Measurements from ENCODE around the gene NF2.

NF2 gene

DNA sequence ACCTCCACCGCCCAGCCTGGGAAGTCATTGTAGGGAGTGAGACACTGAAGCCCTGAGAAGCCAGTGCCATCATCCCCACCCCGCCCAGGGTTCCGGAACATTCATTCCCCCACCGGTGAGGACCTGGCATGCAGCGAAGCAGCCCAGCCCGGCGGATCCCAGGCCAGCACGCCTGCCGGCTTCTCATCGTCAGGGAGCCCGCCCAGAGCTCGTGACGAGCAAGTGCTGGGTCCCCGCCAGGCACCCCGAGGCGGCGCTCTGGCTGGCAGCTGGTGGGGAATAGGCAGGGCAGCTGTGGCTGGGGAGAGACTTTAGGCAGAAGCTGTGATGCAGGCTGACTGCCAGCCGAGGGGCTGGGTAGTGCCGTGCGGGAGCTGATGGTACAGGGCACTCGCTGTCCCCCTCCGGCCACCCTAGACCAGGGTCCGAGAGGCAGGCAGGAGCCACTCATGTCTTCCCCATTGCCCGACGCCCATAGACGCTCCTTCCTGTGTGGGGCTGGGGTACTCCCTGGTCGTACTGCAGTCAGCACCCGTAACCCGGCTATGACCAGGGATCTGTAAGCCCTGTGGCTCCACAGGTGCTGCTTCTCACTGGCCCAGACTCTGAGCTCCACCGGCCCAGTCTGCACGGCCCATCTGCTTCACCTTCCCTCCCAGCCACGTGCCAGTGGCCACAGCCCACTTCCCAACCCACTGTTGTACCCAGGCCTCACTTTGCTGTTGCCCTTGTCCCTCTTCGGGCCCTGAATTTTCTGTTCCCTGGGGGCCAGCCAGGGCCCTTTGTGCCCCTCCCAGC is 91.9 kb downstream of the NF2 start:
- Histone ChIP-seq H3K27ac (no peak overlapping the region), H3K4me3 (no peak overlapping the region)

DNA sequence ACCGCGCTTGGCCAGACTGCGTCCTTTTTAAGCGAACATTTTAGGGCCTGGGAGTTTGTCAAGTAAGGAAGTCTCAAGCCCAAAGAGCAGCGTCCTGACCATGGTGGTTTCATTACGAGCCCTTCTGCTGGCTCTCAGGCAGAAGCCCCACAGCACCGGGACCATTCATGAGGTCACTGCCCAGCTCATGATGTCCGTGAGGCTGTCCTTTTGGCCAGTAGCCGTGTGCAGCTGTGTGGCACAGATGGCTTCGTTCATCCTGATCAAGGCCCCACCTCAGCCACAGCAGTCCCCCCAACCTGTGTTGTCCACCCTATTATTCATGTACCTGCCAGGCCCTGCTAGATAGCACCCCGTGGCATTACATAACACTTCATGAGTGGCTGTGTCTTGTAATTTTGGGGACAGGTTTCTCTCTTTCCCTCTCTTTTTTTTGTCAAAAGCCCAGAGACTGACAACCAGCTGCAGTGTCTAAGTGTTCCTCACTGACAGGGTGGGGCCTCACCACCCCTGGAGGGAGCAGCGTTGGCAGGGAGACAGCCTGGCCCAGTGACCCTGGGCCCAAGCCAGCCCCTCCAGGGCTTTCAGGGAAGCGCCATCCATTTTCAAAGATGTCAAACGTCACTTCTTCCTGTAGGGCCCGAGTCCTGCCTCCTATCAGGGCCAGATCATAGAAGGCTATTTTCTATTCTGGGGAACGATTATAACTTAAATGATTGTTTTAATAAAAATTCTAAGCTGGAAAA is 94.6 kb downstream of the NF2 start:
- Histone ChIP-seq H3K27ac (no peak overlapping the region), H3K4me3 (no peak overlapping the region)

DNA sequence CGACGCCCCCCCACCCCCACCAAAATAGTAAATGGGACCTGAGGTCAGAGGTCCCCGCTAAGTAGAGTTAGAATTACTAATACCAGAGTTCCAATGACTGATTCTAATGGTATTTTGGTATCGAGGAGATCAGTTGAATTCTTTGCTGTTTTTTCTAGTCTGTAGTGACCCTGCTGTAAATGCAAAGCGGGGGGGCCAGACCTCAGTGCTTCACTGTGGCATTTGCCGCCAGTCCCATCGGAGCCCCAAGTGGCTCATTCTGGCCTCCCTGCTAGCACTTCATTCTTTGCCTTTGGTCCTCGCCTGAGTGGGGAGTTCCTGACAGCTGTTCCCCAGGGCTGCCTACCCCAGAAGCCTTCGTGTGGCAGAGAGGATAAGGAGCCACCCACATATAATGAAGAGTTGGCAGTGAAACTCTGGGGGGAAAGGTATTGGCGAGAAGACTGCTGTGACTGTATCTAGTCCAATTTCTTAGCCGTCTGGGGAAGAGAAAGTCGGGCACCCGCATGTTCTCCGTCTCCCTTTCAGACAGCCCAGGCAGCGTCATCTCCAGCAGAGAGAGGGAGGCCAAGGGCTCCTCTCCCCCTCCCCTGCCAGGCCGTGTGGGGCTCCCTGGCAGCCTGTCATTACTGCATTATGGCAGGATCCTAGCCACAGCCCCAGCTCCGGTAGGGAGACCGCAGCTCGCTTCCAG is 96.9 kb downstream of the NF2 start:
- H3K4me3 ChIP-seq, result no peak overlapping the region
- H3K27ac ChIP-seq, result no peak overlapping the region

DNA sequence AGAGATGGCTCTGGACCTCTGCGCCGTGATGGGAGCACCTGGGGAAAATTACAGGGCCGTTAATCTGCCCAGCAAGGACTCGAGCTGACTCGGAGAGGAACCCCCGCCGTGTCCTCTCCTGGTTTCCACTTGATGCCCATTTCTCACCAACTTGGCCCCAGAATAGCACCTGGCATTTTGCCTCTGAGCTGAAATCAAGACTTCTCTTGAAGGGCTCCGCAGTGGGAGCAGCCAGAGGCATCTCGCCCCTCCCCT is 97.4 kb downstream of the NF2 start:
- Histone ChIP-seq H3K27ac (no peak overlapping the region), H3K4me3 (no peak overlapping the region)

DNA sequence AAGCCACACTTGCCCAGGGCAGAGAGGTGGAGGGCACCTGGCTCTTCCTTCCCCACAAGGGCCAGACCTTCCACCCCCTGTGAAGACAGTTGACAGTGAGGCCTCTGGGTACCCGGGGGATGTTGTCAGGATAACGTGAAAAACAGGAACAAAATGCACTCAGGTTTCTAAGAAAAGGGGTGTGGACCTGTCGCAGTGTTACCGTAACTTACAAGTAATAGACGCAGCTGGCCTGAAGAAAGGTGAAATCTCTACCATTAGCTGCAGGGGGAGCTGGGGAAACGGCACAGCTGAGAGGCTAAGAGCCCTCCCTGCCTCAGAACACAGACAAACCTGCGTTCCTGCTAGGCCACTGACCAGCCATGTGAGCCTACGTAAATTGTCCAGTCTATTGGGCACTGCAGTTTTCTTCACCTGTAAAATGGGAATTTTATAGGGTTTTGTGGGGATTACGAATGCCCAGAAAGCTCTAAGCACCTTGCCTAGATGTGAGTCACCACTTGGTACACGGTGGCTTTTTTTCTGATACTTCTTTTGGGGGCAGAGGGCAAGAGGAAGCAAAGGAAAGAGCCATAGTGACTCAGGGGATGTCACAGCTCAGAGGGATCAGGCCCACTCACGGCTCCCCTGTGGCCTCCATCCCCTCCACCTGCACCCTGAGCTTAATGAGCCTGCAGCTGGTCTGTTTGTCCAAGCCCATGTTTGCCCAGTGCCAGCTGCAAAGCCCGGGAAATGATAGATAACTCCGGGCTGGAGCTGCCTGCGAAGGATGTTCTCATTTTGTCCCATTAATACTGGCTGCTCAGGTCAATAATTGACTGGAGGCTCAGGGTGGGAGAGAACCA is 97.9 kb downstream of the NF2 start:
- no peak overlapping the region for H3K4me3 ChIP-seq
- H3K27ac ChIP-seq, result no peak overlapping the region

DNA sequence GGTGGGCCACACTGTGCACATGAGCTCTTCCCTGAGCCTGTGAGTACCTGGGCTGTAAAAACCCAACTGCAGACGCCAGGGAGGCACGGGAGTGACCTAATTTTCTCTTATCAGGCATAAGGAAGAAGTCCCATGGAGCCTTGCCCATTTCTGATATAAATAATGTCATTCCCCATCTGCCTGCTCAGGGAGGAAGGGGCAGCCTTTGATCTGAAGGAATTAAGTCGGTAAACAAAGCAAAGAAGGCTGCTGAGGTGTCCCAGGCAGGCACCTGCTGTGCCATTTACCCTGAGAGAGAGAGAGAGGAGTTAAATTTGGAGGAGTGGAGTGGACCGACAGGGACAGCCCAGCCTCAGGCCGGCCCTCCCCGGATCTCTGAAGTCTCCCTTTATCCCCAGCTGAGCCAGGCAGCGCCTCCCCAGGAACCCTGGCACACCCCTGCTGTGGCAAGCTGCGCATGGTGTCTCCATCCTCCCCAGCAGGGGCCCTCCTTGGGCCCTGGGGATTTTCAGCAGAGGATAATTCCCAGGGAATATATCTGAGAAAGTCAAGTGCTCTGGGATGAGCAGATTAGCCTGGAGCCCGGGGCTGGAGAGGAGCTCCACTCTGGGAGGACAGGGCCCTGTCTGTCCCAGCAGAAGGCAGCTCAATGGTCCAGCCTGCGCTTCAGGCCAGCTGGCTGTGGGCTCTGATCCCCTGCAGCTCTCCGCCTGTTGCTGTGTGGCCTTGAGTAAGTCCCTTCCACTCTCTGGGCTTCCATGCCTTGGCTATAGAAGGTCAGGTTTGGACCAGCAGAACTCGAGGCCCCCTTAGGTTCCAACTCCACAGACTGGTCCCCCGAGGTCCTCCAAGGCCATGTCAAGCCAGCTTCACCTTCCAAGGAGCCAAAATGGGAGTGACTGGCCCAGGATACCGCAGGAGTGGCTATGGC is 98.8 kb downstream of the NF2 start:
- Histone ChIP-seq H3K27ac (no peak overlapping the region), H3K4me3 (no peak overlapping the region)

DNA sequence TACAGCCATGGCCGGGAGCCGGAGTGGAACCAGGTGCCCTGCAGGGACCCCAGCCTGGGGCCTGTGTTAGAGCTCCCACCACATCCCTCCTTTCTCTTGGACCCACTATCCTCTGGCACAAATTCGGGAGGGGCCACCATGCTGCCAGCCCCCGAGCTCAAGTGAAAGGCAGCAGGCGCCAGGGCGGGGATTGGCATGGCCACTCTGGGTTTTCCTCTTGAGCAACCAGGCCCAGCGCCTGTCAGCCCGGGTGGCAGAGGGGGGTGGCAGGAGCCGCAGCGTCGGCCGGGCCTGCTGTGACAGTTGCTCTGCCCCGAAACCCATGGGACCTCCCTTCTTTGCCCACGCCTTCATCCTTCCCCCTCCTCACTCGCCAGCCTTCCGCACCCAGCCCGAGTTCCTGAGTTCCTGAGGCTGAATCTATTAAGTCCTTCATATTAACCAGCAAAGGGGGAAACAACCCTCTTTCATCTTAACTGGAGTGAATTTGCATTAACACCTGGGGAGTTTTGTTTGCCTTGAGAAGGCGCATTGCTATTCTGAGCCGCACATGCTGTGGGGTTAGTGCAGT is 99.6 kb downstream of the NF2 start:
- Histone ChIP-seq H3K27ac (no peak overlapping the region), H3K4me3 (no peak overlapping the region)

DNA sequence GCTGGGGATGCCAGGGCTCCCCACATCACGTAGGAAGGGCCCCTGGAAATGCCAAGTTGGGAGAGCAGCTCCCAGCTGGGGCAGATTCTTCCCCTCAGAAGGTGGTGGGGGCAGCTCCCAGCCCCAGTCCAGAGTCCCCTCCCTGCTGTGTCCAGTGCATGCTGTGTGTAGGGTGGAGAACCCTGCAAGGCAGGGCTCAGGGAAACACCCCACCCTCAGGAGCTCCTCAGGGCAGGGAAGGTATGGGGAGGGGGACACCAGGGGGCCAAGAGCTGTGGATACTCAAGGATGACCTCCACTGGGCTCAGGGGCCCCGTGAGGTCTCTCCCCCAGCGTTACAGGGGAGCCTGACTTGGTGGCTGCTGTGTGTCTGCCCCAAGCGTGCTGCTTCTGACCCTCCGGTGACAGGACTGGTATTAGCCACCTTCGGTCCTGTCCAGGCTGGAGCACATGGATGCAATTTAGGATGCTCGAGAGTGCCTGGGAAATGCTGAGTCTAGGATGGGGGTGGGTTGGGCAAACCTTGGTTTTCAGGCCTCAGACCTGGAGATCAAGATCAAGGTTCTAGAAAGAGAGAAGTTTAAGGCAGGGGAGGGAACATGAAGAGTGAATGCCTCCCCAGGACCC is 100.2 kb downstream of the NF2 start:
- H3K27ac ChIP-seq, result no peak overlapping the region
- H3K4me3 ChIP-seq, result no peak overlapping the region

DNA sequence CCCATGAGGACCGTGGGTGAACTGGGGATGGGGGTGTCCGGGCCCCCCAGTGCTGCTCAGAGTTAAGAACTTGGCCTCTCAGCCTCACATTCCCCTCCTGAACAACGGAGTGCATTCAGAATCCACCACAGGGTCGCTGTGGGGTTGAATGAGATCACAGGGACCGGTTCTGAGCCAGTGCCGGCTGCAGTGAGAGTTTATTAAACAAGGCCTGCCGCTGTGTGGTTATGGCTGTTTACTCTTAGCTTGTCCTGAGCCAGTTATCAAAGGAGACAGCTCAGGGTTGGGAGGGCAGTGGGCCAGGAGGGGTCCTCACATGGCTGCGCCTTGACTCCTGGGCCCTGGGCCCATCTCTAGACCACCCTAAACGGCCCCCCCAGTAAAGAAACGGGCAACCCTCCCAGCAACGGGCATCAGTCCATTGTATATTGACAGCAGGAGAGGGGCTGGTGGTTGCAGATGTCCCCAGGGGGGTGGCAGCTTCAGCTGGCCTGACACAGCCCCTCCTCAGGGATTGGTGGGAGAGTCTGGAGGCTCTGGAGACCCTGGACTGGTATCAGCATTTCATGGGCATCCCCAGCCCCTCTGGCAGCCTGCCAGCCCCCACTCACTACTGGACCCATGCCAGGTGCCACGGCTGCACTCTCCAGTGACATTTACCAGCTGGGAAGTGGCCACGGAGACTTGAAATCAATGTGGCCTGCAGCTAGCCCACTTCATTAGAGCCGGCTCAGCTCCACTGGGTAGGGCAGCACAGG is 101.3 kb downstream of the NF2 start:
- Histone ChIP-seq H3K27ac (no peak overlapping the region), H3K4me3 (no peak overlapping the region)

DNA sequence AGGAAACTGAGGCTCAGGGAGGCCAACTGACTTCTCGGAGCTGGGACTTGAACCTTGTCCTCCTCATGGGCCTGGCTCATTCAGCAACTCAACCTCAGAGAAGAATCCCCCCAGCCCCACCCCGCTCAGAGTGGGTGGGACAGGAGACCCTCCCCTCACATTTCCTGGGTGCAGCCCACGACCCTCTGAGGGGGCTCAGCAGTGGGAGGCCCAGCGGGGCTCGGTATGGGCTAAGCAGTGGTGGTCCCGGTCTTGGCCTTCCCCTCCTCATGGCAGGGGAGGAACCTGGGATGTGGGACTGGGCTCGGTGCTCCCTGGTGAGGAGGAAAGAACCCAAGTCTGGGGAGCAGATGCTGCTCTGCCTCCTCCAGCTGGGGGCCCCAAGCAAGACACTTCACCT is 102.2 kb downstream of the NF2 start:
- no peak overlapping the region for H3K27ac ChIP-seq
- H3K4me3 ChIP-seq, result no peak overlapping the region

DNA sequence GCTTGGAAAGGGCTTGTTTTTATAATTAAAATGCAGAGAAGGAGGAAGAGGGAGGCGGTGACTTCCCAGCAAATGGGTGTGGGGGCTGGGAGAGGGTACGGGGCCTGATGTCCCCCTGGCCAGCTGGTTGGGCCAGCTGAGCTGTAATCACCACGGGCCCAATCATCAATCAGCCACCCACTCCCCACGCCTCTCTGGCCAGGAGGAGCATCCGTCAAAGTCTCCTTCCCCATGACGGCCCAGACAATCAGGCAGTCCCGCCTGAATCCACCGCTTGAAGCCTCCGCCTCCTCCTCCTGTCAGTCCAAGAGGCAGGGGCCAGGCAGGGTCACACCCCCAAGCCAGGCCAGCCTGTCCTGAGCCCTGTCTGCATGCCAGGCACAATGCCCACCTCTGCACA is 103.1 kb downstream of the NF2 start:
- H3K4me3 ChIP-seq, result no peak overlapping the region
- H3K27ac ChIP-seq, result no peak overlapping the region

DNA sequence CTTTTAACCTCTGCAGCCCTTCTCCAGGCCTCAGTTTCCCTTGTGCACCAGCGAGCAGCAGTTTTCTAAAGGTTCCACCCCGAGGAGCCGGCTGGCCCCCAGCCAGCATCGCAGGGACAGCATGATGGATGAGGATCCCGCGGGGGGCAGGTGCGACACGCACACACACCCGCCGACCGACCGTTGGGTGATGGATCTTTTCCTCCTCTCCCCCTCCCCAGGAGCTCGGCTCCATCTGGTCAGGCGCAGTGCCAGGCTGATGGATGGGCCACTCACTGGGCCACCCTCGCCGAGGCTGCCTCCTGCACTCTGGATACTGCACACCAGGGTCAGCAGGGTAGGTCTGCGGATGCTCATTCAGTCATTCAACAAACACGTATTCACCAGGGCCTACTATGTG is 103.6 kb downstream of the NF2 start:
- H3K27ac ChIP-seq, result no peak overlapping the region
- no peak overlapping the region for H3K4me3 ChIP-seq

DNA sequence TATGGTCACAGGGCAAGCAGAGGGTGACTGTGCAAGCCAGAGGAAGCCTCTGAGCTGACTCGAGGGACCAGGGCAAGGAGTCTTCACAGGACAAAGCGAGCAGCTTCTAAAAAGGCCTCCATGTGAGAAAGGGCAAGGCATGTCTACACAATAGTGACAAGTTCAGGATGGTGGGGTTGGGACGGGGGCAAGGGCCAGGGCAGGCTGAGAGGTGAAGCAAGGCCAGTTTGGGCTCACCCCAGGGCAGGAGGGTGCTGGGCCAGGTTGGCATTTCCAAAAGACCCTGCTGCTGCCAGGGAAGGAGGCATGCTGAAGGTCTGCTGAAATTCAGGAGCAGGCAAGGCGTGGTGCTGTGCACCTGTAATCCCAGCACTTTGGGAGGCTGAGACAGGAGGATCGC is 104.0 kb downstream of the NF2 start:
- H3K4me3 ChIP-seq, result no peak overlapping the region
- no peak overlapping the region for H3K27ac ChIP-seq

DNA sequence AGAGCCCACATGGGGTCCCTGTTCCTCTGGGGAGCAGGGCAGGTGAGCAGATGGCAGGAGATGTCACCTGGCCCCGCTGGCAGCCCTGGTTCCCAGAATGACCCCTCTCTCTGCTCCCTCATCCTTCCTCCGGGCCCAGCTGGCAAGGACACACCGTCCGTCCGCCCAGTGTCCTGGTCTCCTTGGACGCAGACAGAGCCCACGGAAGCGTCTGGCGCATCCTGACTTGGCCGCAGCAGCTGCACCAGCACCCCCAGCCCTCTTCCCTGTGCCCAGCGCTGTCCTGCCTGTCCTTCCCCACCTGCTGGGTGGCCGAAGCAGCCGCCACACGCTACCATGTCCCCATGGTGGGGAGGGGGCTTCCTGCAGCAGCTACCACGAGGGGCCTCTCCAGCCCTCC is 106.8 kb downstream of the NF2 start:
- H3K4me3 ChIP-seq, result no peak overlapping the region

DNA sequence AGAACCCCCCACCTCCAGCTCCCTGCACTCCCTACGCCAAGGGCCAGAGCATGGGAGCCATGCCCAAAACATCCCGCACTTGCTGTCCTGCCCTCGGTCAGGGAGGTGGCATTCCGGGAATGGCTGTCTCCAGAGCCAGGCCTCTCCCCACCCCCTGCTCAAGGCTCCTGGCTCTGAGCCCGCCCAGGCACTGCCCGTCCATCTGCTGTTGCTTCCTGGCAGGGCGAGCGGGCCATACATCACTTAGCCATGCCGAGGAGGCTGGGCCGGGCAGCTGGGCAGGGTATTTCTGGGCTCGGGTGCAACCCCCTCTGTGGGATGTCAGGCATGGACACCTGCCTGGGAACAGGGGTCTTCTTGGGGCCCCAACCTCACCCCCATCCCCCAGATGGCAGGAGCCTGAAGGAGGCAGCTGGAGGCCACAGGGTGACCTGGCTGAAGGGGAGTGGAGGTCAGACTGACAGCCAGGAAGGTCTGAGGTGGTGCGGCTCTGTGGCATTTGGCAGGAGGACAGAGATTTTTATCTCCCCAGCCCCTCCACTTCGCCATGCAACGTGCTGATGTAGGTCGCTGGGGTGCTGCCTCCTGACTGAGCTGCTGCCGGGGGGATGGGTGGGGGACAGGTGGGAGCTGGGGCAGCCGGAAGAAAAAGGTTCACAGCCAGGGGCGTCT is 107.6 kb downstream of the NF2 start:
- no peak overlapping the region for H3K4me3 ChIP-seq
- H3K27ac ChIP-seq, result no peak overlapping the region

More for the DNA sequence above, 106.8 kb downstream of the NF2 start:
- H3K27ac ChIP-seq, result no peak overlapping the region

DNA sequence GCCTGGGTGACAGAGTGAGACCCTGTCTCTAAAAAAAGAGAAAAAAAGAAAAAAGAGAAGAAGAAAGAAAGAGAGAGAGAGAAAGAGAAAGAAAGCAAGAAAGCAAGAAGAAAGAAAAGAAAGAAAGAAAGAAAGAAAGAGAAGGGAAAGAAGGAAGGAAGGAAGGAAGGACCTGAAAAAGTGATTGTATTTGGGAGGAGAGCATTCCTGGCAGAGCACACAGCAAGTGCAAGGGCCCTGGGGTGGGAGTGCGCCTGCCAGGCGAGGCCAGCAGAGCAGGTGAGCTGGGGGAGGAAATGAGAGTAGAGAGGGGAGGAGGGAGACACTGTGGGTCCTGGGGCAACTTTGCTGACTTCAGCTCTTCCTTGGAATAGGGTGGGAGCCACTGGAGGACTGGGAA is 108.7 kb downstream of the NF2 start:
- Histone ChIP-seq H3K4me3 (no peak overlapping the region), H3K27ac (no peak overlapping the region)

DNA sequence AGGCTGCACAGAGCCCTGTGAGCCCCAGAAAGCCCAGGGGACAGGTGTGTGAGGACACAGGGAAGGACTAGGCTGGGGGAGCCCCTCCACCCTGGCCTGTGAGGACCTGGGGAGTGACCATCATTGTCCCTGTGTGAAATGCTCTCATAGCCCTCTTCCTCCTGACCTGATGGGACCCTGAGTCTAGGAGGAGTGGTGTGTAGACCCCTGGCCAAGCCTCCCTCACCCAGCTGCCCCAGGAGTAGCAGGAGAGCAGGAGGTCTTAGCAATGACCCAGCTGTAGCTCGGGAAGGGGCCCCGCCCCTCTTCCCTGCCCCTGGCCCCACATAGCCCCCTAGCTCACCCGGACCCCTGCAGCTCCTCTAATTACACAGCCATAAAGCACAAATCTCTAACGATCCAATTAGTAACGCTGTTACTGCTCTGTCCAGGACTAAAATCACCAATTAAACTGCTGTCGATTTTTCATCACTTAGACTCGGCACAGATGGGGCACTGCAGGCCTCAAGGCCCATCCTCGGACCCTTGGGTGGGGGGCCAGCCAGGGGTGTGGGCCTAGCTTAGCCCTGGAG is 109.8 kb downstream of the NF2 start:
- Histone ChIP-seq H3K27ac (no peak overlapping the region), H3K4me3 (no peak overlapping the region)

Data from skin epidermis (tissue), 12 donors.